ENCODE measurements around the gene CFTR. TPM values are rescaled to one million over a fixed set of nuclear protein-coding genes. Genes with fewer than 3 reads are reported as not detected.

The CFTR gene
- total RNA-seq (2022; extraction: Qiagen RNA extraction; ENCODE audit: low read depth): 0.08 to 0.09 TPM in 2 of 5 replicates, not detected in the others

GRCh38 chr7:117479225-117480054, at the start of gene CFTR:
TSS of gene CFTR (plus strand) at chr7:117480025. CDS start at chr7:117480095, 70 bp downstream.

Other genes starting within 250 kb of the CFTR start
- not detected in 5 replicates for gene WNT2, start 157.0 kb upstream of the CFTR start, total RNA-seq (2022; extraction: Qiagen RNA extraction; ENCODE audit: low read depth)
- gene ASZ1, start 52.5 kb upstream of the CFTR start, total RNA-seq (2022; extraction: Qiagen RNA extraction; ENCODE audit: low read depth): not detected in 5 replicates